Measurements from ENCODE around the gene BANK1.

The BANK1 gene

GRCh38 chr4:101919373-101919977, 128.9 kb downstream of the BANK1 start:
- no peak for DNase-seq (ENCODE audit: low read depth)
- TF ChIP-seq CTCF (IDR thresholded peaks at IDR 0.05; ENCODE audit: low read depth, low read length) (no peak), MAX (IDR thresholded peaks at IDR 0.05; ENCODE audit: low read depth, low read length) (no peak), POLR2A (IDR thresholded peaks at IDR 0.05; ENCODE audit: extremely low read depth, insufficient read length) (no peak), MYC (IDR thresholded peaks at IDR 0.05; ENCODE audit: low read depth, low read length) (no peak)
- H3K4me3 ChIP-seq (ENCODE audit: low read depth, low read length) = no peak overlapping the region

- no peak for TF ChIP-seq CTCF (IDR thresholded peaks at IDR 0.05; ENCODE audit: low read depth, low read length)
- no peak for DNase-seq (ENCODE audit: low read depth)
- H3K4me3 ChIP-seq (ENCODE audit: low read depth, low read length) = no peak overlapping the region
These were observed 130.8 kb downstream of the BANK1 start for GRCh38 chr4:101921370-101921769.

GRCh38 chr4:101931619-101932018, 141.1 kb downstream of the BANK1 start:
- H3K4me3 ChIP-seq (ENCODE audit: low read depth, low read length) = no peak overlapping the region
- TF ChIP-seq CTCF (IDR thresholded peaks at IDR 0.05; ENCODE audit: low read depth, low read length) (no peak), POLR2A (IDR thresholded peaks at IDR 0.05; ENCODE audit: extremely low read depth, insufficient read length) (no peak), MYC (IDR thresholded peaks at IDR 0.05; ENCODE audit: low read depth, low read length) (no peak), MAX (IDR thresholded peaks at IDR 0.05; ENCODE audit: low read depth, low read length) (no peak)
- no peak for DNase-seq (ENCODE audit: low read depth)

- TF ChIP-seq MAX (IDR thresholded peaks at IDR 0.05; ENCODE audit: low read depth, low read length) (no peak), POLR2A (IDR thresholded peaks at IDR 0.05; ENCODE audit: extremely low read depth, insufficient read length) (no peak)
- no peak for DNase-seq (ENCODE audit: low read depth)
- no peak overlapping the region for H3K4me3 ChIP-seq (ENCODE audit: low read depth, low read length)
These were observed 143.3 kb downstream of the BANK1 start for GRCh38 chr4:101933855-101934254.

GRCh38 chr4:101938836-101939235, 148.3 kb downstream of the BANK1 start:
- DNase-seq (ENCODE audit: low read depth) = no peak
- H3K4me3 ChIP-seq (ENCODE audit: low read depth, low read length) = no peak overlapping the region
- TF ChIP-seq MYC (IDR thresholded peaks at IDR 0.05; ENCODE audit: low read depth, low read length) = no peak
- no peak for TF ChIP-seq POLR2A (IDR thresholded peaks at IDR 0.05; ENCODE audit: extremely low read depth, insufficient read length)
- TF ChIP-seq CTCF (IDR thresholded peaks at IDR 0.05; ENCODE audit: low read depth, low read length) = no peak
- TF ChIP-seq MAX (IDR thresholded peaks at IDR 0.05; ENCODE audit: low read depth, low read length) = no peak

GRCh38 chr4:101941816-101942358, 151.4 kb downstream of the BANK1 start:
- TF ChIP-seq POLR2A (IDR thresholded peaks at IDR 0.05; ENCODE audit: extremely low read depth, insufficient read length) (no peak), MAX (IDR thresholded peaks at IDR 0.05; ENCODE audit: low read depth, low read length) (no peak), MYC (IDR thresholded peaks at IDR 0.05; ENCODE audit: low read depth, low read length) (no peak)
- no peak for DNase-seq (ENCODE audit: low read depth)
- no peak overlapping the region for H3K4me3 ChIP-seq (ENCODE audit: low read depth, low read length)

- TF ChIP-seq MYC (IDR thresholded peaks at IDR 0.05; ENCODE audit: low read depth, low read length) = no peak
- no peak for TF ChIP-seq POLR2A (IDR thresholded peaks at IDR 0.05; ENCODE audit: extremely low read depth, insufficient read length)
- TF ChIP-seq MAX (IDR thresholded peaks at IDR 0.05; ENCODE audit: low read depth, low read length) = no peak
- TF ChIP-seq CTCF (IDR thresholded peaks at IDR 0.05; ENCODE audit: low read depth, low read length) = no peak
- H3K4me3 ChIP-seq (ENCODE audit: low read depth, low read length) = no peak overlapping the region
- DNase-seq (ENCODE audit: low read depth) = no peak
These were observed 152.4 kb downstream of the BANK1 start for GRCh38 chr4:101942891-101943290.
